ENCODE measurements around the gene C9orf153.

- TF ChIP-seq SP1 (IDR thresholded peaks at IDR 0.05) = no peak
- no peak for TF ChIP-seq SUZ12 (IDR thresholded peaks at IDR 0.05)
- TF ChIP-seq PKNOX1 (IDR thresholded peaks at IDR 0.05) = no peak
- no peak for TF ChIP-seq ZNF384 (IDR thresholded peaks at IDR 0.05)
- no peak for TF ChIP-seq FOXA1 (IDR thresholded peaks at IDR 0.05)
- no peak for TF ChIP-seq TARDBP (IDR thresholded peaks at IDR 0.05)
- TF ChIP-seq FOXM1 (IDR thresholded peaks at IDR 0.05; ENCODE audit: borderline replicate concordance) = no peak
- TF ChIP-seq ARNT (IDR thresholded peaks at IDR 0.05) = no peak
- no peak for TF ChIP-seq CTBP1 (IDR thresholded peaks at IDR 0.05; ENCODE audit: borderline replicate concordance)
These were observed 44.0 kb upstream of the C9orf153 start for GRCh38 chr9:86303316-86303975.
